Stimulated activated CD8-positive, alpha-beta memory T cell treated with anti-CD3 and anti-CD28 coated beads, Interleukin-7, amount 100 ng/mL, for 48 hours (primary cell): ENCODE measurements around the gene DIRAS1.

Experiments
- DNase-seq, 2 donors: peaks; one replicate each; pipeline ENCODE4 v3.0.0-alpha.2; 2020; ENCODE audit warnings: low read depth in 1 of 2; ENCODE audit errors: extremely low read depth in 1 of 2

DIRAS1 gene

DNA sequence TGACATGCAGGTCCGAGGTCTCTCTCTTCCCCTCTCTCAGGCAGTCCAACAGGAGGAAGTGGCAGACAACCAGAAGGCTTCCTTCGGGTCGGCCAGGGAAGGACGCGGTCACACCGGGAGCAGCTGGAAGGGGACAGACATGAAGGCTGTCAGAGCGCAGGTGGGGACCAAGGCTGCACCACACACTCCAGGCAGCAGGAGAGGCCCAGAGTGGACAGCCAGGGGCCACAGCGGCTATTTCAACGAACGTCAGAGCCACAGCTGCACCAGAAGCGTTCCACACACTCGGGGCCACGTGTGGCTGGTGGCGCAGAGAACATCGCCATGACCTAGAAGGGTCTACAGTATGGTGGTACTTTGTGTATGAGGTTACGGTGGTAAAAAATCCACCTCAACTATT is 34.6 kb upstream of the DIRAS1 start:
- no peak for DNase-seq

DNA sequence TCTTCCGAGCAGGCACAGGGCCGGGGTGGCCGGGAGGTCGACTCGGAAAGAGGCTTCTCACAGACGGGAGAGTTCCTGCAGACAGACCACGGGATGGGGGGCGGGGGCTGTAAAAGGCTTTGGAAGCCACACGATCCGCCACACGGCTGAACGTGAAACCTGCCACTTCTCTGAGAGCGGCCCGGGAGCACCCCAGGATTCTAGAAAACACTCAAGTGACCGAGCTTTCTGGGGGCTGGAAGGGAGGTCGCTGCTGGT is 34.2 kb upstream of the DIRAS1 start:
- no peak for DNase-seq

- no peak for DNase-seq
Measured at GRCh38 chr19:2754659-2755447, 33.7 kb upstream of the DIRAS1 start.

- no peak for DNase-seq
Measured at GRCh38 chr19:2751438-2751830, 30.3 kb upstream of the DIRAS1 start.

- DNase-seq: no peak
Measured at GRCh38 chr19:2750808-2751437, 29.8 kb upstream of the DIRAS1 start.

- no peak for DNase-seq
Measured at GRCh38 chr19:2747349-2747748, 26.2 kb upstream of the DIRAS1 start.

DNA sequence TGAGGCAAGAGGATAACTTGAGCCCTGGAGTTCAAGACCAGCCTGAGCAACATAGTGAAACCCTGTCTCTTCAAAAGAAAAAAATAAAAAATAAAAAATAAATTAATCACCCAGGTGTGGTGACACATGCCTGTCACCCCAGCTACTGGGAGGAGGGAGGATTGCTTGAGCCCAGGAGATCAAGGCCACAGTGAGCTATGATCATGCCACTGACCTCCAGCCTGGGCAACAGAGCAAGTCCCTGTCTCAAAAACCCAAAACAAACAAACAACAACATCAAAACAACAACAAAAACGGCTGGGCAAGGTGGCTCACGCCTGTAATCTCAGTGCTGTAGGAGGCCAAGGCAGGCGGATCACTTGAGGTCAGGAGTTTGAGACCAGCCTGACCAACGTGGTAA is 22.9 kb upstream of the DIRAS1 start:
- DNase-seq: no peak

DNA sequence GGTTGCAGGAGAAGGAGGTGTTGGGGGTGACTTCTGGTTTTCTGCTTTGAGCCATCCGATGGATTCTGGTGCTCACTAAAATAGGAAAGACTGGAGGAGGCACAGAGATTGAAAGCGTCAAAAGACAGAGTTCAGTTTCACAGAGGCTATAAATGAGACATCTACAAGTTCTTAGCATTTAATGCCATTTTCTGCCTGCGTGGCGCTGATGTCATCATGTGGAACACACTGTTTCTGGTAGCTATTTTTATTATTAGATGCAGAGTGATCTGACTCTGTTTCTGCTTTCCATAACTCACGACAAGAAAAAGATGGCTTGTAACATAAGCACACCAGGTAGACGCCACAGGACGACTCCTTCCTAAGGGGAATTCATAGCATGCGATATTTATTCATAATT is 21.9 kb upstream of the DIRAS1 start:
- DNase-seq: no peak

DNA sequence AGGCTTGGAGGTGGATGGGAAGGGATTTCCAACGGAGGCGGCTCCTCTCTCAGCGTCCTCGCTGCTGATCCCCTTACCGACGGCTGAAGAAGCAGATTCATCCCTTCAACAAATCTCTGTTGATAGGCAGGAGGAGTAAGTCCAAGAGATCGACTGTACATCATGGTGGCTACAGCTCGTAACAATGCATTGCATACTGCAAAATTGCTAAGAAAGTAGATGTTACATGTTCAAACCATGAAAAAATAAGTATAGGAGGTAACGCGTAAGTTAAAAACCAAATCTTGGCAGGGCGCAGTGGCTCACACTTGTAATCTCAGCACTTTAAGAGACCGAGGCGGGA is 19.1 kb upstream of the DIRAS1 start:
- DNase-seq: no peak

DNA sequence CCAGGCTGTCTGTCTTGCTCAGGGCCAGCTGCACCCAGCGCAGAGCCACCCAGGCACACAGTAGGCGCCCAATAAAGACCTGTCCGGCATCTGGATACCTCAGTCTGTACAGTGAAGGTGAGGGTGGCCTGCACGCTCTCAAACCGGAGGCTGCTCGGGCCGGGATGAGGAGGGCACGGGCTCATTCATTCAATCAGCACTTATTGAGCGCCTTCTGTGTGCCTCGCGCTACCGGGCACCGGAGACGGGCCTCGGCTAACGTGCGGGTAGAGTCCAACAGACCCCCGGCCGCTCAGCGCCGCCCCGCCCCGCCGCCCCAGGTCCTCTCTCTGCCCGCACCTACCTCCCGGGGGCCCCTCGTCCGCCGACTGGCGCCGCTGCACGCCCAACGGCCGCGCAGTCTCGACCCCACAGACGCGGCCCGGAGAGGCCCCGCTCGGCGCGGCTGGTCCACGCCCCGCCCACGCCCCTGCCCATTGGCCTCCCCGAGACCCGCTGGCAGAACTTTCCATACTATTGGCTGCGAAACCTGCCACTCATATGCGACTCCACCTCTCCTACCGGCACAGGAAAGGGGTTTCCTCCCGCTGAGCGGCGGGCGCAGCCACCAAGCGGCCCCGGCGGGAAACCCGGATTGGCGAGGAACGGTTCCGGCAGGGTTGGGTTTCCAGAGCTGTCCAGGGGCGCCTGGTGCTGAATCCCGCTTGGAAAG is 18.6 kb upstream of the DIRAS1 start, which contains the start of gene SLC39A3:
Gene SLC39A3 (minus strand): TSS at position 416 of the 712 bp plus-strand sequence. CDS start 2,760 bp downstream, outside the sequence.
- peak; percentile 96 to 98 for DNase-seq

GRCh38 chr19:2736550-2737190 is 15.5 kb upstream of the DIRAS1 start:
- no peak for DNase-seq

- DNase-seq: no peak
Measured at GRCh38 chr19:2735374-2735773, 14.2 kb upstream of the DIRAS1 start.

DNA sequence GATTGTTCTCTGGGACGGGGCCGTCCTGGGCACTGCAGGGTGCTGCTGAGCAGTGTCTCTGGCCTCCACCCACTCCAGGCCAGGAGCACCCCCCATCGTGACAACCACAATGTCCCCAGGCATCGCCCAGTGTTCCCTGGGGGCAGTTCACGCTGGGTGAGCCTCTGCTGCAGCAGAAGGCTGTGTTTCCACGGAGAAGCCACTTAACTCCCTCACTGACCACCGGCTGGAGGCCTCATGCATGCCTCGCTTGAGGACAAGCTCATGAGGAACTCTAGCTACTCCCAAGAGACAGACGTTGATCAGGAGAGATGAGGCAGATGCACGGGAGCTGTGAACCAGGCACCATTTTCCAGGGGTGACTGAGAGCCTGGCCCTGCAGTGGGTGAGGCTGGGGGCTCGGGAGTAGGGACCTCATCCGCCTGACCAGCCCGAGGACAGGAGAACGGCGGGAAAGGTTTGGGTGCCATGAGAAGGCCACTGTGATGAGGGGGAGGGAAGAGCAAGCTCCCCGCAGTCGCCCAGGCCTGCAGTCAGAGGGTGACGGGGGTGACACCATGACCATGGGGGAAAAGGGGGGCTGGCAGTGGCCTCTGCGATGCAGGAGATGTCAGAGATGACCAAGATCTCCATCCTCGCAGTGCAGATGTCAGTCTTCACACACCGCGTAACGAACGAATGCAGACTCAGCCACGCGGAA is 13.6 kb upstream of the DIRAS1 start:
- DNase-seq: no peak

- no peak for DNase-seq
Measured at GRCh38 chr19:2733930-2734588, 12.9 kb upstream of the DIRAS1 start.

DNA sequence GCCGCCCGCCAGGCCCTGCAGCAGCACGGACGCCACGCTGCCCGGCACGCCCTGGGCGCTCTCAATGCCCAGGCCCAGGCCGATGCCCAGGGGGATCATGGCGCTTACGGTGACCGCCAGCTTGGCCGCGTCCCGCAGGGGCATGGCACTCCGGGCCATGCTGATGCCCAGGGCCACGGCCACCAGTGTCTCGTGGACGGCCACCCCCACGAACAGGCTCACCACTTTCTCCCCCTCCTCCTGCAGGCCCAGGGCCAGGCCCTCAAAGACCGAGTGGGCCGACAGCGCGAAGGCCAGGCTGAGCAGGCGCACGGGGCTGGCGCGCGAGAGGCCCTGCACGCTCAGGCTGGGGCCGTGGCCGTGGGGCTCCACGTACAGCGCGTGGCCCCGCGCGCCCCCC is 11.7 kb upstream of the DIRAS1 start:
- no peak for DNase-seq

DNA sequence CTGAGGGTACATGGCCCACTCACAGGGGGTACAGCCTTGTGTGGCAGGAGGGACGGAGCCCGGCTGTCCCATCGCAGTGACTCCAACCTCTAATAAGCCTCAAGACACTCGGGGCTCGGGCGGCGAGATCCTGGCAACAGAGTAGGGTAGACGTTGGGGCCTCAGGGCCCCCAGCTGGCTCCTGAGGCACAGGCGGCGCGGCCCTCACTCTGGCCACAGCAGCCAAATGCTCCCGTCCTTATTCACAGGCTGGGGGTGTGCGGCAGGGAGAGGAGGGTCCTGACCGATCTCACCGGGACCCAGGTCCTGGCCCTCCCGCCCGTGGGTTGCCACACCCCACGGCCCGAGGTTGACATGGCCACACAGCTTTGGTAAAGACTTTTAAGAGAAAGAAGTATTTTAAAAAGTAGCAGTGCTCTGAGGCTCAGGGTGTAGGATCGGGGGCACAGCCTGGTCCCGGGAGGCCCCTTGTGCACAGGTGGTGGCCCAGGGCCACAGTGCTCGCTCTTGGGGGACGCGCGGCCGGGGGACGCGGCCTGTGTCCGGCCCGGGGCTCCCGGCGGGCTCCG is 11.1 kb upstream of the DIRAS1 start:
- DNase-seq: no peak

DNA sequence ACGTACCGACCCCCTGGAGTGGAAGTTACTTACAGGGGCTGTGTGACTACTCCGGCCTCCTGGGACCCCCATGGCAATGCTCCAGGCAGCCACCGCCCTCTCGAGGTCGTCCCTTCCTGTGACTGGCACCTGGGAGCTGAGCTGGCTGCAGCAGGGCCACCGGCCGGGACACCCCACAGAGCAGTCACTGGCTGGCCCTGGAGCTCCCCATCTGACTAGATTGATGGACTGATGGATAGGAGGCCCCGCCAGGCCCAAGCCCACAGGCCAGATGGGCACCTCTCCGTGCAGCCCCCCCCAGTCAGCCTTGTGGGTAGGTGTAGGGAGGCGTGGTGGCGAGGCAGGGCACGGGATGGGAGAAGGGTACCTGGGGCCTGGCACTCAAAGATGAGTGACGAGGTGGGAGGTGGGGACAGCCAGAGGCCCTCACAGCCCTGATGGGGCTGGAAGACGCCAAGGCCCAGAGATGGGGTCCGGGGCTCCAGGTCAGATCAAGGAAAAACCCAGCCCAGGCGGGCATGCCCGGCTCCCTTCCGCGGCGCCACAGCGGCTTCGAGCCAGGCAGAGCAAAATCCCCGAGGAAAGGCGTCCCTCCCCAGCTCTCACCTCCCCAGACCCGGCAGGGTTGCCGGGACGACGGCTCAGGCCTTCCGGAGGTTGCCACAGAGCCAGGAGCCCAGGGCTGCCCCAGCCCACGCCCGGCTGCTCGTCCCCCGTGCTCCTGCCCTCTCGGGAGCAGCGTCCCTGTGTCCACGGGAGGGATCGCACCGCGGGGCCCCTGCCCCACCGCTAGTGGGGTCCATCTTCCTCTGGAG is 10.2 kb upstream of the DIRAS1 start:
- no peak for DNase-seq

- DNase-seq: no peak
Measured at GRCh38 chr19:2729943-2730818, 9.0 kb upstream of the DIRAS1 start.
